HepG2 (cell line): ENCODE results near the gene C18orf63. TPM values are rescaled to one million over a fixed set of nuclear protein-coding genes. Genes with fewer than 3 reads are reported as not detected.
A peak's percentile ranks its signal among the peaks of the same experiment; 100 is the strongest.

ENCODE experiments used
- ATAC-seq: fragments of 200-7000 bp; cut with Tn5 transposase; 3 replicates; pipeline ENCODE4 v1.9.1; 2020; ENCODE audit warnings: mild to moderate bottlenecking, moderate library complexity
- BruUV-seq: library from RNA; stranded (reverse); fragments of 400-500 nt; replicated peaks from 2 replicates; lab custom pipeline; 2021; lab: Mats Ljungman, UMichigan
- CTCF ChIA-PET: fragments of 300-600 bp; formaldehyde crosslinking; extraction: SDS; loops from one replicate; lab custom pipeline; 2021; ENCODE audit warnings: low total read pairs, inconsistent platforms, low intra/inter-chr PET ratio; lab: Yijun Ruan, JAX
- POLR2A ChIA-PET: fragments of 350-600 bp; sonication (Branson Sonifier 250); formaldehyde crosslinking; loops from one replicate; lab custom pipeline; 2020; ENCODE audit warnings: antibody characterized with exemption, inconsistent platforms; lab: Yijun Ruan, JAX
- DNase-seq: peaks from one replicate; pipeline ENCODE4 v3.0.0-alpha.2; 2015; ENCODE audit warnings: low spot score
- FAIRE-seq: peaks from 3 replicates; lab custom pipeline; 2011; peaks lifted over from hg19 to GRCh38; lab: Jason Lieb, UNC
- H2AFZ ChIP-seq: one replicate; pipeline ENCODE4 v1.6.1; 2011; ENCODE audit warnings: low read length, inconsistent platforms
- H3K27ac ChIP-seq: fragments of 300-600 bp; 3 replicates; pipeline ENCODE4 v1.8.0; 2011; ENCODE audit warnings: mixed run types, mild to moderate bottlenecking, mixed read lengths, low read length, inconsistent platforms; ENCODE audit not compliant: insufficient read depth; ENCODE audit errors: extremely low read length
- H3K27me3 ChIP-seq, 2 experiments: fragments of 200-600 bp in 1 of 2; 2 replicates in 1 of 2; 3 replicates in 1 of 2; pipeline versions ENCODE4 v1.6.0 to v1.8.0; 2011; ENCODE audit warnings: low read length in 2 of 2, mild to moderate bottlenecking in 2 of 2, moderate library complexity in 2 of 2, inconsistent platforms in 1 of 2; ENCODE audit not compliant: insufficient read depth in 2 of 2, control insufficient read depth in 1 of 2
- H3K36me3 ChIP-seq, 2 experiments: fragments of 200-600 bp in 1 of 2; replicated peaks in 1 of 2; 2 replicates in 1 of 2; 3 replicates in 1 of 2; pipeline versions ENCODE4 v1.5.1 to v1.8.0; 2011; ENCODE audit warnings: low read length in 2 of 2, inconsistent platforms in 1 of 2; ENCODE audit not compliant: insufficient read depth in 2 of 2, control insufficient read depth in 1 of 2
- H3K4me1 ChIP-seq: 2 replicates; pipeline ENCODE4 v1.5.1; 2012; ENCODE audit warnings: low read length, inconsistent platforms; ENCODE audit not compliant: insufficient read depth
- H3K4me2 ChIP-seq: 2 replicates; pipeline ENCODE4 v1.6.0; 2011; ENCODE audit warnings: low read depth, low read length, inconsistent platforms
- H3K4me3 ChIP-seq, 3 experiments: fragments of 200-600 bp in 1 of 3; sonication (generic), shearing (Covaris generic) in 1 of 3; replicated peaks in 1 of 3; 2 replicates each; pipeline ENCODE4 v1.5.1; 2011 to 2016; ENCODE audit warnings: low read length in 3 of 3, inconsistent platforms in 2 of 3, low read depth in 2 of 3, mild to moderate bottlenecking in 2 of 3, control low read depth in 1 of 3, mixed read lengths in 1 of 3; ENCODE audit not compliant: insufficient read depth in 1 of 3
- H3K79me2 ChIP-seq: one replicate; pipeline ENCODE4 v1.6.1; 2011; ENCODE audit warnings: low read length, inconsistent platforms; ENCODE audit not compliant: insufficient read depth
- H3K9ac ChIP-seq: 2 replicates; pipeline ENCODE4 v1.6.0; 2011; ENCODE audit warnings: mild to moderate bottlenecking, low read depth, low read length, inconsistent platforms; ENCODE audit not compliant: insufficient read depth
- H3K9me3 ChIP-seq: 2 replicates; pipeline ENCODE4 v1.5.1; 2012; ENCODE audit warnings: mild to moderate bottlenecking, low read length
- H4K20me1 ChIP-seq: 2 replicates; pipeline ENCODE4 v1.6.0; 2011; ENCODE audit warnings: inconsistent platforms, mild to moderate bottlenecking, low read length, moderate library complexity; ENCODE audit not compliant: insufficient read depth
- ATF2 ChIP-seq: sonication (generic); formaldehyde crosslinking; IDR thresholded peaks from 2 replicates; pipeline ENCODE4 v1.4.0; 2020; ENCODE audit warnings: missing genetic modification reagents
- CAMTA2 ChIP-seq: sonication (generic); formaldehyde crosslinking; IDR thresholded peaks from 2 replicates; pipeline ENCODE4 v1.4.0; 2020; ENCODE audit warnings: mild to moderate bottlenecking, missing genetic modification reagents, borderline replicate concordance
- KDM5A ChIP-seq: fragments of 200-600 bp; sonication (generic); IDR thresholded peaks from 2 replicates; pipeline ENCODE4 v1.7.0; 2018; ENCODE audit warnings: antibody characterized with exemption, mild to moderate bottlenecking, low read length, borderline replicate concordance
- NR2C2 ChIP-seq: sonication (generic); formaldehyde crosslinking; IDR thresholded peaks from 2 replicates; pipeline ENCODE4 v1.4.0; 2020; ENCODE audit warnings: missing genetic modification reagents, mild to moderate bottlenecking, moderate library complexity, borderline replicate concordance
- SP140L ChIP-seq: sonication (generic); formaldehyde crosslinking; IDR thresholded peaks from 2 replicates; pipeline ENCODE4 v1.4.0; 2020; ENCODE audit warnings: missing genetic modification reagents, borderline replicate concordance
- ZBTB33 ChIP-seq: sonication (generic); formaldehyde crosslinking; IDR thresholded peaks from 2 replicates; pipeline ENCODE4 v1.4.0; 2020; ENCODE audit warnings: missing genetic modification reagents
- in situ Hi-C: cut with HindIII; loops from 2 replicates; pipeline ENCODE4 v1.10.0; 2017; ENCODE audit warnings: low pct_unique_long_range_greater_than_20kb; ENCODE audit not compliant: extremely low pct_ligation_motif_present
- intact Hi-C: fragments of 100-400 bp; cut with micrococcal nuclease; formaldehyde crosslinking; loops from one replicate; pipeline ENCODE4 v1.10.0; 2022; ENCODE audit not compliant: unreplicated experiment
- polyA plus RNA-seq, 8 experiments: library from polyadenylated mRNA; depleted of rRNA in 3 of 8; stranded (reverse) in 7 of 8; unstranded in 1 of 8; fragments of >200 nt; fragmentation: Illumina TruSeq in 4 of 8; extraction: Trizol in 4 of 8; gene quantifications; 2 replicates each; pipeline versions ENCODE4 v1.2.1 to v1.2.3, GENCODE V29; 2011 to 2016; ENCODE audit warnings: low read depth in 4 of 8, missing spikeins in 1 of 8, mixed read lengths in 1 of 8; ENCODE audit not compliant: insufficient read depth in 1 of 8
- total RNA-seq, 5 experiments: library from RNA; depleted of rRNA; stranded (reverse); fragments of >200 nt; fragmentation: Illumina TruSeq; extraction: Trizol; gene quantifications; 2 replicates each; pipeline ENCODE4 v1.2.3, GENCODE V29; 2016; ENCODE audit warnings: low read depth in 1 of 5

C18orf63 gene
- total and polyA plus RNA-seq, 2 of the 13 experiments (the other 11 are each of a cell fraction or from before 2014, with no cell fraction given), result 0.01 TPM; not detected in 1

- no TSS peak for BruUV-seq
- POLR2A ChIA-PET, result no interaction called here
- FAIRE-seq, result no peak
- Histone ChIP-seq H3K9ac (no peak overlapping the region), H3K9me3 (no peaks in the 10 kb centered on the region), H2AFZ (no peak overlapping the region), H4K20me1 (no peaks in the 10 kb centered on the region), H3K4me1 (peaks cover 2% of the 10 kb centered on the region), H3K27ac (no peak overlapping the region), H3K79me2 (no peaks in the 10 kb centered on the region), H3K4me2 (no peak overlapping the region), H3K36me3 (no peaks in the 10 kb centered on the region), H3K27me3 (no peaks in the 10 kb centered on the region; a peak in 1 of 5 replicates), H3K4me3 (no peak overlapping the region)
- CTCF ChIA-PET, result no interaction called here
- no peak for DNase-seq
- in situ Hi-C loops, result no loop called here
- no peak for ATAC-seq
- intact Hi-C loops, result no loop called here
- TF ChIP-seq ZBTB33 (no peak), CAMTA2 (CRISPR knock-in tag) (no peak), ATF2 (CRISPR knock-in tag) (no peak), SP140L (no peak), KDM5A (no peak), NR2C2 (CRISPR knock-in tag) (0 out of 2 replicates have a peak, but pooled peaks have one; percentile 34)
Observed at GRCh38 chr18:74346206-74346605, 30.6 kb downstream of the C18orf63 start.
